ENCODE data around the gene OXA1L.

DNA sequence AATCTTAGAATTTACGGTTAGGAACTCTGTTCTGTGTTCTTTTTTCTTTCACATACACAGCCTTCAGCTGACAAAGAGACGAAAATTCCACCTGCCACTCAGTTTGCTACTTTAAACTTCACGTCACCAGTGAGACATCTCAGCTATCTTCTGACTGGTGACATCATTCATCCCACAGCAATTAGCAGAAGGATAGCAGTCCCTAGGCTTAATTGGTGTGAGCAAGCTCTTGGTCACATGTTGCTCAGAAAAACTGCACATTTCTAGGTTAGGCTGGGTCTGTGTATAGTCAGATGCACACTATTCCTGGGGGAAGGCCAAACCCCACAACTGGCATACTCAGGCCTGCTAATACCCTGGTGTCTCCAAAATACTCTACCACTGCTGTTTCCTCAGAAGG is 24.8 kb downstream of the OXA1L start:
- TF ChIP-seq CTCF (IDR thresholded peaks at IDR 0.05; ENCODE audit: insufficient read depth, low read depth, low read length) (no peak), EZH2 (IDR thresholded peaks at IDR 0.05; ENCODE audit: insufficient read depth, low read length) (no peak)
